CD14-positive monocyte (primary cell): ENCODE measurements around the gene IL12RB1. TPM values are rescaled to one million over a fixed set of nuclear protein-coding genes. Genes with fewer than 3 reads are reported as not detected.

ENCODE experiments used
- DNase-seq, 3 donors: peaks; one replicate each; pipeline ENCODE4 v3.0.0-alpha.2; 2011 to 2022
- H2AFZ ChIP-seq: 2 replicates; pipeline ENCODE4 v1.6.0; 2012; ENCODE audit warnings: mild to moderate bottlenecking, low read depth, low read length, inconsistent platforms; ENCODE audit not compliant: insufficient read depth, poor library complexity, severe bottlenecking
- H3K27ac ChIP-seq, 2 donors: 1 replicate in 1 of 2; 2 replicates in 1 of 2; pipeline ENCODE4 v1.5.1; 2012 to 2013; ENCODE audit warnings: low read length in 2 of 2, control low read depth in 1 of 2, inconsistent platforms in 1 of 2, low read depth in 1 of 2, mild to moderate bottlenecking in 1 of 2
- H3K27me3 ChIP-seq, 2 donors: one replicate each; pipeline versions ENCODE4 v1.6.0 to v1.6.1; 2011 to 2013; ENCODE audit warnings: low read length in 2 of 2; ENCODE audit not compliant: control insufficient read depth in 2 of 2, insufficient read depth in 2 of 2
- H3K36me3 ChIP-seq, 2 donors: replicated peaks in 1 of 2; 1 replicate in 1 of 2; 2 replicates in 1 of 2; pipeline versions ENCODE4 v1.5.1 to v1.6.1; 2012 to 2013; ENCODE audit warnings: low read length in 2 of 2, control low read depth in 1 of 2, inconsistent platforms in 1 of 2, mild to moderate bottlenecking in 1 of 2; ENCODE audit not compliant: insufficient read depth in 2 of 2, control insufficient read depth in 1 of 2
- H3K4me1 ChIP-seq, 2 donors: 1 replicate in 1 of 2; 2 replicates in 1 of 2; pipeline versions ENCODE4 v1.5.1 to v1.6.1; 2012 to 2013; ENCODE audit warnings: low read length in 2 of 2, control low read depth in 1 of 2, inconsistent platforms in 1 of 2, mild to moderate bottlenecking in 1 of 2, moderate library complexity in 1 of 2; ENCODE audit not compliant: insufficient read depth in 2 of 2, control insufficient read depth in 1 of 2
- H3K4me2 ChIP-seq: replicated peaks from 2 replicates; pipeline ENCODE3; 2012; ENCODE audit warnings: low read length, moderate library complexity, mild to moderate bottlenecking; ENCODE audit not compliant: poor library complexity, severe bottlenecking; ENCODE audit errors: extremely low read depth
- H3K4me3 ChIP-seq, 3 experiments: fragments of 200-600 bp in 1 of 3; sonication (generic) in 1 of 3; replicated peaks in 1 of 3; 1 replicate in 2 of 3; 2 replicates in 1 of 3; pipeline ENCODE4 v1.5.1; 2011 to 2013; ENCODE audit warnings: low read length in 3 of 3, mild to moderate bottlenecking in 3 of 3, control low read depth in 2 of 3, low read depth in 2 of 3, inconsistent platforms in 1 of 3, moderate library complexity in 1 of 3
- H3K79me2 ChIP-seq: 2 replicates; pipeline ENCODE4 v1.6.0; 2012; ENCODE audit warnings: mild to moderate bottlenecking, control low read depth, inconsistent platforms, low read length, moderate library complexity; ENCODE audit not compliant: insufficient read depth
- H3K9ac ChIP-seq: 2 replicates; pipeline ENCODE4 v1.6.0; 2017; ENCODE audit warnings: low read length, mild to moderate bottlenecking; ENCODE audit not compliant: insufficient read depth, poor library complexity, severe bottlenecking
- H3K9me3 ChIP-seq, 2 donors: replicated peaks in 1 of 2; 1 replicate in 1 of 2; 2 replicates in 1 of 2; pipeline versions ENCODE4 v1.5.1 to v1.6.1; 2012 to 2013; ENCODE audit warnings: low read length in 2 of 2, control low read depth in 1 of 2; ENCODE audit not compliant: control insufficient read depth in 1 of 2, insufficient read depth in 1 of 2
- H4K20me1 ChIP-seq: 2 replicates; pipeline ENCODE4 v1.6.0; 2012; ENCODE audit warnings: mild to moderate bottlenecking, low read length, control low read depth, moderate library complexity; ENCODE audit not compliant: insufficient read depth
- H3K27ac Mint-ChIP-seq, 7 donors: one replicate each; pipeline ENCODE4 v1.8.0; 2020; ENCODE audit warnings: mild to moderate bottlenecking in 7 of 7, mixed read lengths in 7 of 7, moderate library complexity in 6 of 7, inconsistent platforms in 2 of 7
- H3K27me3 Mint-ChIP-seq, 3 donors: one replicate each; pipeline ENCODE4 v1.8.0; 2021 to 2022; ENCODE audit warnings: low read depth in 3 of 3, mild to moderate bottlenecking in 3 of 3, mixed read lengths in 3 of 3, moderate library complexity in 3 of 3, inconsistent platforms in 1 of 3
- H3K36me3 Mint-ChIP-seq, 2 donors: one replicate each; pipeline ENCODE4 v1.8.0; 2020; ENCODE audit warnings: mixed read lengths in 2 of 2, inconsistent platforms in 1 of 2, mild to moderate bottlenecking in 1 of 2
- H3K4me1 Mint-ChIP-seq: one replicate; pipeline ENCODE4 v1.8.0; 2020; ENCODE audit warnings: mild to moderate bottlenecking, mixed read lengths
- H3K4me3 Mint-ChIP-seq, 2 donors: one replicate each; pipeline ENCODE4 v1.8.0; 2020; ENCODE audit warnings: mild to moderate bottlenecking in 2 of 2, mixed read lengths in 2 of 2, moderate library complexity in 1 of 2
- H3K9me3 Mint-ChIP-seq, 7 donors: one replicate each; pipeline ENCODE4 v1.8.0; 2020 to 2022; ENCODE audit warnings: mixed read lengths in 7 of 7, mild to moderate bottlenecking in 6 of 7, moderate library complexity in 6 of 7, inconsistent platforms in 2 of 7
- CTCF ChIP-seq: fragments of 200-600 bp; IDR thresholded peaks from one replicate; pipeline ENCODE4 v1.8.0; 2022; ENCODE audit warnings: antibody characterized with exemption, mild to moderate bottlenecking
- WGBS: methylation state at CpG from one replicate; pipeline ENCODE4 v1.1.5; 2013; ENCODE audit warnings: missing lambda C conversion rate; ENCODE audit not compliant: insufficient coverage; 5-methylcytosine and 5-hydroxymethylcytosine counted together
- intact Hi-C, 2 donors: fragments of 100-400 bp; cut with micrococcal nuclease; formaldehyde crosslinking; loops; one replicate each; pipeline versions ENCODE4 v1.15.0 to v1.15.1; 2023
- polyA plus RNA-seq, 3 donors: library from polyadenylated mRNA; depleted of rRNA in 1 of 3; unstranded in 2 of 3; stranded (reverse) in 1 of 3; fragments of 300-500 nt in 2 of 3; fragments of >200 nt in 1 of 3; fragmentation: Illumina TruSeq in 2 of 3; gene quantifications; 1 replicate in 2 of 3; 2 replicates in 1 of 3; pipeline ENCODE4 v1.2.3, GENCODE V29; 2012 to 2021

IL12RB1 gene
- polyA plus RNA-seq, 3 donors: 7.8 to 17.5 (median 7.9) TPM

GRCh38 chr19:18096258-18096657 is 9.5 kb upstream of the IL12RB1 start:
- peaks cover 8 to 20% (median 16%) of the 10 kb centered on the region in 3 donors for H3K27me3 Mint-ChIP-seq
- Histone ChIP-seq H3K9me3 (peaks cover 0 to 5% of the 10 kb centered on the region in 2 donors), H3K4me3 (no peak overlapping the region), H3K4me1 (peaks cover 39 to 52% of the 10 kb centered on the region in 2 donors), H3K36me3 (no peaks in the 10 kb centered on the region), H3K27me3 (peaks cover 0 to 5% of the 10 kb centered on the region in 2 donors), H3K79me2 (no peaks in the 10 kb centered on the region), H3K27ac (no peak overlapping the region), H3K9ac (no peak overlapping the region), H4K20me1 (no peaks in the 10 kb centered on the region), H3K4me2 (no peak overlapping the region), H2AFZ (no peak overlapping the region)
- H3K36me3 Mint-ChIP-seq: peaks cover 3 to 5% of the 10 kb centered on the region in 2 donors
- no peak overlapping the region for H3K4me3 Mint-ChIP-seq
- DNase-seq: no peak
- no peak for TF ChIP-seq CTCF
- H3K27ac Mint-ChIP-seq: peak overlapping the region in 1 of 7 donors; percentile 4
- intact Hi-C loops: no loop called here
- no CpG with 5 or more reads among the region's 2 CpGs for WGBS
- H3K9me3 Mint-ChIP-seq: peaks cover 0 to 9% (median 2%) of the 10 kb centered on the region in 7 donors
- H3K4me1 Mint-ChIP-seq: peaks cover 43% of the 10 kb centered on the region

- peak in 2 of 3 donors; percentile 55 to 70 for DNase-seq
- Histone ChIP-seq H3K9me3 (peaks cover 0 to 5% of the 10 kb centered on the region in 2 donors), H3K4me2 (no peak overlapping the region), H3K36me3 (no peaks in the 10 kb centered on the region), H3K27me3 (no peaks in the 10 kb centered on the region), H3K9ac (no peak overlapping the region), H3K4me1 (peaks cover 50 to 62% of the 10 kb centered on the region in 2 donors), H4K20me1 (no peaks in the 10 kb centered on the region), H2AFZ (no peak overlapping the region), H3K4me3 (no peak overlapping the region), H3K79me2 (no peaks in the 10 kb centered on the region), H3K27ac (no peak overlapping the region)
- Mint-ChIP-seq H3K4me3 (no peak overlapping the region), H3K36me3 (peaks cover 0 to 2% of the 10 kb centered on the region in 2 donors), H3K4me1 (peaks cover 54% of the 10 kb centered on the region), H3K27me3 (peaks cover 3 to 7% (median 4%) of the 10 kb centered on the region in 3 donors), H3K27ac (no peak overlapping the region), H3K9me3 (peaks cover 0 to 7% (median 0%) of the 10 kb centered on the region in 7 donors)
- 13% methylated on average over 1 of the region's 6 CpGs for WGBS
- intact Hi-C loops: no loop called here
- no peak for TF ChIP-seq CTCF
Observed at GRCh38 chr19:18093439-18094161, 6.9 kb upstream of the IL12RB1 start.
